Breast epithelium (tissue), 4 donors: ENCODE data around the gene LST1. TPM values are rescaled to one million over a fixed set of nuclear protein-coding genes. Genes with fewer than 3 reads are reported as not detected.

Experiments
- DNase-seq, 2 donors: peaks; one replicate each; pipeline ENCODE4 v3.0.0-alpha.2; 2019; ENCODE audit warnings: low spot score in 2 of 2
- H3K27ac ChIP-seq, 2 donors: fragments of 200-600 bp; sonication (generic) in 1 of 2; one replicate each; pipeline ENCODE4 v1.5.1; 2016 to 2019; ENCODE audit warnings: mild to moderate bottlenecking in 1 of 2
- H3K27me3 ChIP-seq, 2 donors: fragments of 200-600 bp; sonication (generic) in 1 of 2; one replicate each; pipeline versions ENCODE4 v1.5.1 to v1.6.0; 2017 to 2019; ENCODE audit warnings: control low read depth in 1 of 2, mild to moderate bottlenecking in 1 of 2
- H3K36me3 ChIP-seq: fragments of 200-600 bp; one replicate; pipeline ENCODE4 v1.5.1; 2019
- H3K4me1 ChIP-seq, 2 donors: fragments of 200-600 bp; sonication (generic); one replicate each; pipeline ENCODE4 v1.5.1; 2016 to 2019; ENCODE audit warnings: control low read depth in 1 of 2
- H3K4me3 ChIP-seq, 3 donors: fragments of 200-600 bp; sonication (generic); 1 replicate in 2 of 3; 2 replicates in 1 of 3; pipeline ENCODE4 v1.5.1; 2016 to 2019; ENCODE audit warnings: mild to moderate bottlenecking in 3 of 3, moderate library complexity in 2 of 3
- H3K9me3 ChIP-seq, 2 donors: fragments of 200-600 bp; sonication (generic) in 1 of 2; one replicate each; pipeline ENCODE4 v1.5.1; 2016 to 2019; ENCODE audit warnings: control low read depth in 1 of 2
- CTCF ChIP-seq, 3 donors: fragments of 450-650 bp; IDR thresholded peaks; one replicate each; pipeline ENCODE4 v1.5.1; 2016 to 2017; ENCODE audit warnings: antibody characterized with exemption in 3 of 3, mild to moderate bottlenecking in 3 of 3, moderate library complexity in 3 of 3
- POLR2A ChIP-seq: fragments of 450-650 bp; IDR thresholded peaks from one replicate; pipeline ENCODE4 v1.6.1; 2016; ENCODE audit warnings: antibody characterized with exemption, mild to moderate bottlenecking, moderate library complexity
- POLR2AphosphoS5 ChIP-seq, 3 donors: sonication (generic); formaldehyde crosslinking; IDR thresholded peaks; one replicate each; pipeline ENCODE4 v1.6.1; 2017; ENCODE audit warnings: antibody characterized with exemption in 3 of 3
- intact Hi-C: fragments of 100-400 bp; cut with DNase I; formaldehyde crosslinking; loops from one replicate; pipeline ENCODE4 v1.15.1; 2023; ENCODE audit warnings: low total_unique reads
- total RNA-seq, 3 donors: library from RNA; depleted of rRNA; stranded (reverse); fragments of >200 nt; gene quantifications; one replicate each; pipeline ENCODE4 v1.1.0, GENCODE V29; 2016

The LST1 gene
- total RNA-seq, 3 donors from 2014 or later, result 8.8 to 10.7 (median 9.8) TPM

DNA sequence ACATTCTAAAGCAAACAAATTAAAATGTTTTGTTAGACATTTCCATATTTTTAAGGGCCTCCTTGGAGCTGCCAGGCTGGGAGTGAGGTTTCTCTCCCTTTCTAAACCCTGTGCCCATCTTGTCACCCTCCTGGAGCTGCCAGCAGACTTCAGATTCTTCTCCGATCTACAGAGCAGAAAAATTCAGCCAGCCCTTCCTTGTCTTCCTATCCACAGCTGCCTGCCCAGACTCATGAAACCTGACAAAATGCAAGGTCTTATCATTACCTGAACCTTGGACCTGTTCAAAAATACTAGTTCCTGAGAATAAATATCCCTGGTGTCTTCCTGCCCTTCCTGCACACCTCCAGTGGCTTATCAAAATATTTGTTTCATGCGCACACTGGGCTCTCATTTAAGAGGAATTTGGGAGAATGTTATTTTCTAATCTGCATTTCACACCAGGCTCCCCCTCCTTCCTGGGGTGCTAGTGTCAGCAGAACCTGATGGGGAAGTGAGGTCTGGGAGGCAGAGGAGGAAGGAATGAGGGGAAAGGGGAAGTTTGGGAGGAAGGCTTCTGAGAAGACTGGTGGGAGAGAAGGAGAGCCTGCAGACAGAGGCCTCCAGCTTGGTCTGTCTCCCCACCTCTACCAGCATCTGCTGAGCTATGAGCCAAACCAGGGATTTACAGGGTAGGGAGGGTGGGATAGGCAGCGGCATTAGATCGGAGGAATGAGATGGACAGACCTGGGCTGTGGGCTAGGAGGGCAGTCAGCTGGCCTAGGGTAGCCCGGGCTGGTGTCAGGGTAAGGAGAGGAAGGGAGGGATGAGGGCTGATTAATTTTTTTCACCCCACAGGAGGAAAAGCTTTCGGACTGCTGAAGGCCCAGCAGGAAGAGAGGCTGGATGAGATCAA lies 28.9 kb downstream of the LST1 start, which contains the start of gene AIF1:
TSS of gene AIF1 (plus strand) at position 551 of the 895 bp plus-strand sequence. CDS start at position 647, 96 bp downstream.
- no peak within 1 kb of the TSS for H3K27ac ChIP-seq
- DNase-seq, result no peak
- no peaks in the 10 kb centered on the region for H3K4me1 ChIP-seq
- H3K36me3 ChIP-seq, result no peaks in the 10 kb centered on the region
- intact Hi-C loops, result no loop called here
- no peaks in the 10 kb centered on the region for H3K27me3 ChIP-seq
- H3K4me3 ChIP-seq, result peak within 1 kb of the TSS in 2 of 3 donors; percentile 5 to 27
- H3K9me3 ChIP-seq, result no peaks in the 10 kb centered on the region
- no peak for TF ChIP-seq POLR2AphosphoS5 (IDR thresholded peaks at IDR 0.05)

GRCh38 chr6:31615748-31616147 lies 29.7 kb downstream of the LST1 start:
- Histone ChIP-seq H3K9me3 (no peaks in the 10 kb centered on the region), H3K4me1 (no peaks in the 10 kb centered on the region), H3K27ac (no peak overlapping the region), H3K4me3 (peak overlapping the region in 2 of 3 donors; percentile 5 to 27), H3K27me3 (no peaks in the 10 kb centered on the region), H3K36me3 (no peaks in the 10 kb centered on the region)
- no peak for DNase-seq
- no peak for TF ChIP-seq POLR2A
- no peak for TF ChIP-seq POLR2AphosphoS5 (IDR thresholded peaks at IDR 0.05)
- no peak for TF ChIP-seq CTCF (IDR thresholded peaks at IDR 0.05)
- intact Hi-C loops, result no loop called here

DNA sequence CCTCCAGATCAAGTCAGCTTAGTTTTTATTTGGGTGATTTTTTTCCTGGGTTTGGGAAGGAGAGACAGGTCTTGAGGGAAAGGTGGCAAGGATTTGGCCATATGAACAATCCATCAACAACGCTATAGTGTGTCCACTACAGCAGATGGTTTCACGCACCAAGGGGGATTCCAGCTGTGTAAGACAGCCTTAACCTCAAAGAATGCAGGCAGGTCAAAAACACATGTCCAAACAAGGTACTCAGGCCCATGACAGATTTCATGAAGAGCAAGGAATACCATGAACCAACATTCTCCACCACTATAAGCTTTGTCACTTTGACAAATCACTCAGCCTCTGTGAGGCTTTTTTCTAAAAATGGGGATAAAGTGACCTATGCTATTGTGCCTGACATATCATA lies 30.9 kb downstream of the LST1 start:
- no peaks in the 10 kb centered on the region for H3K27me3 ChIP-seq
- intact Hi-C loops, result no loop called here
- H3K9me3 ChIP-seq, result no peaks in the 10 kb centered on the region
- no peak overlapping the region for H3K27ac ChIP-seq
- no peak overlapping the region for H3K4me3 ChIP-seq
- H3K4me1 ChIP-seq, result peaks cover 3 to 5% of the 10 kb centered on the region in 2 donors
- no peak for DNase-seq
- TF ChIP-seq POLR2AphosphoS5 (IDR thresholded peaks at IDR 0.05), result no peak
- TF ChIP-seq CTCF (IDR thresholded peaks at IDR 0.05), result no peak
- TF ChIP-seq POLR2A, result no peak
- no peaks in the 10 kb centered on the region for H3K36me3 ChIP-seq

- no peaks in the 10 kb centered on the region for H3K9me3 ChIP-seq
- DNase-seq, result peak; percentile 98 to 99
- peak overlapping the region; percentile 79 to 93 (median 89) for H3K4me3 ChIP-seq
- H3K36me3 ChIP-seq, result peaks cover 6% of the 10 kb centered on the region
- TF ChIP-seq CTCF (IDR thresholded peaks at IDR 0.05) (no peak), POLR2A (peak; percentile 96), POLR2AphosphoS5 (IDR thresholded peaks at IDR 0.05) (peak; percentile 95 to 98 (median 97))
- H3K27me3 ChIP-seq, result no peaks in the 10 kb centered on the region
- peak overlapping the region; percentile 98 to 99 for H3K27ac ChIP-seq
- H3K4me1 ChIP-seq, result peaks cover 8 to 10% of the 10 kb centered on the region in 2 donors
- intact Hi-C loops, result no loop called here
Observed at GRCh38 chr6:31619805-31620585, 33.9 kb downstream of the LST1 start.

GRCh38 chr6:31620586-31621319 lies 34.7 kb downstream of the LST1 start, which contains the start of gene PRRC2A:
Gene PRRC2A, plus strand, starts transcription at chr6:31620715. Its CDS starts 2,075 bp downstream, at chr6:31622790.
- Histone ChIP-seq H3K4me3 (peak within 1 kb of the TSS; percentile 79 to 93 (median 89)), H3K36me3 (peaks cover 12% of the 10 kb centered on the region), H3K27ac (peak within 1 kb of the TSS; percentile 99), H3K4me1 (peaks cover 8 to 10% of the 10 kb centered on the region in 2 donors), H3K27me3 (no peaks in the 10 kb centered on the region), H3K9me3 (no peaks in the 10 kb centered on the region)
- intact Hi-C loops, result no loop called here
- peak; percentile 76 to 96 for DNase-seq
- peak; percentile 85 for TF ChIP-seq POLR2A
- peak in 2 of 3 donors; percentile 37 to 45 for TF ChIP-seq POLR2AphosphoS5 (IDR thresholded peaks at IDR 0.05)
- TF ChIP-seq CTCF (IDR thresholded peaks at IDR 0.05), result no peak
